Upper lobe of left lung (tissue), 4 donors: ENCODE measurements around the gene DDX31.

Experiments
- CTCF ChIP-seq, 6 experiments: fragments of 450-650 bp in 4 of 6; fragments of 200-600 bp in 2 of 6; sonication (generic) in 2 of 6; IDR thresholded peaks; one replicate each; pipeline ENCODE4 v1.5.1; 2016 to 2019; ENCODE audit warnings: antibody characterized with exemption in 6 of 6
- EP300 ChIP-seq, 4 donors: sonication (generic); formaldehyde crosslinking; IDR thresholded peaks; one replicate each; pipeline ENCODE4 v1.5.1; 2017; ENCODE audit warnings: antibody characterized with exemption in 4 of 4, control low read depth in 2 of 4

GRCh38 chr9:132681561-132681960 is 11.8 kb upstream of the DDX31 start:
- TF ChIP-seq CTCF (IDR thresholded peaks at IDR 0.05) (no peak), EP300 (IDR thresholded peaks at IDR 0.05) (no peak)
